H9 (cell line): ENCODE measurements around the gene RBFA. TPM values are rescaled to one million over a fixed set of nuclear protein-coding genes. Genes with fewer than 3 reads are reported as not detected.

Experiments used
- DNase-seq: peaks from one replicate; pipeline ENCODE4 v3.0.0-alpha.2; 2017
- H2AFZ ChIP-seq: one replicate; pipeline ENCODE4 v1.6.1; 2013; ENCODE audit warnings: mild to moderate bottlenecking, low read length, control low read depth, moderate library complexity
- H2AK5ac ChIP-seq: 2 replicates; pipeline ENCODE4 v1.6.1; 2013; ENCODE audit warnings: low read length, control low read depth, mixed read lengths; ENCODE audit not compliant: insufficient read length
- H2BK120ac ChIP-seq: one replicate; pipeline ENCODE4 v1.6.1; 2013; ENCODE audit warnings: low read depth, mild to moderate bottlenecking, low read length, control low read depth, inconsistent platforms; ENCODE audit not compliant: poor library complexity, severe bottlenecking
- H2BK12ac ChIP-seq: 2 replicates; pipeline ENCODE4 v1.6.1; 2013; ENCODE audit warnings: low read length, control low read depth, mixed read lengths, low read depth; ENCODE audit not compliant: insufficient read length
- H2BK15ac ChIP-seq: 2 replicates; pipeline ENCODE4 v1.6.1; 2013; ENCODE audit warnings: low read depth, low read length, control low read depth
- H2BK20ac ChIP-seq: one replicate; pipeline ENCODE4 v1.6.1; 2013; ENCODE audit warnings: low read depth, mild to moderate bottlenecking, low read length, control low read depth, inconsistent platforms; ENCODE audit not compliant: poor library complexity, severe bottlenecking
- H2BK5ac ChIP-seq: 2 replicates; pipeline ENCODE4 v1.6.1; 2013; ENCODE audit warnings: low read length, control low read depth, mixed read lengths; ENCODE audit not compliant: insufficient read length
- H3K14ac ChIP-seq: 2 replicates; pipeline ENCODE4 v1.6.1; 2013; ENCODE audit warnings: low read length, control low read depth; ENCODE audit not compliant: insufficient read depth
- H3K18ac ChIP-seq: 2 replicates; pipeline ENCODE4 v1.6.1; 2013; ENCODE audit warnings: low read depth, mild to moderate bottlenecking, mixed read lengths, low read length, control low read depth; ENCODE audit not compliant: insufficient read length
- H3K23ac ChIP-seq: 2 replicates; pipeline ENCODE4 v1.6.1; 2013; ENCODE audit warnings: low read length, control low read depth, mixed read lengths, low read depth; ENCODE audit not compliant: insufficient read length
- H3K23me2 ChIP-seq: 2 replicates; pipeline ENCODE4 v1.6.1; 2013; ENCODE audit warnings: low read depth, mild to moderate bottlenecking, mixed read lengths, low read length, control low read depth; ENCODE audit not compliant: insufficient read length, poor library complexity, severe bottlenecking
- H3K27ac ChIP-seq: 2 replicates; pipeline ENCODE4 v1.5.1; 2013; ENCODE audit warnings: low read length, control low read depth, mixed read lengths, low read depth; ENCODE audit not compliant: insufficient read length
- H3K27me3 ChIP-seq: 2 replicates; pipeline ENCODE4 v1.6.1; 2013; ENCODE audit warnings: low read length, control low read depth, inconsistent platforms; ENCODE audit not compliant: insufficient read depth
- H3K4ac ChIP-seq: 2 replicates; pipeline ENCODE4 v1.6.1; 2013; ENCODE audit warnings: low read depth, mild to moderate bottlenecking, control low read depth, inconsistent platforms, low read length, moderate library complexity
- H3K4me1 ChIP-seq: 2 replicates; pipeline ENCODE4 v1.6.1; 2013; ENCODE audit warnings: low read length, control low read depth, inconsistent platforms; ENCODE audit not compliant: insufficient read depth
- H3K4me2 ChIP-seq: 2 replicates; pipeline ENCODE4 v1.6.1; 2013; ENCODE audit warnings: low read length, control low read depth, mixed read lengths; ENCODE audit not compliant: insufficient read length, insufficient read depth
- H3K56ac ChIP-seq: 2 replicates; pipeline ENCODE4 v1.6.1; 2013; ENCODE audit warnings: low read depth, mild to moderate bottlenecking, mixed read lengths, low read length, control low read depth; ENCODE audit not compliant: insufficient read length
- H3K79me1 ChIP-seq: 2 replicates; pipeline ENCODE4 v1.6.1; 2013; ENCODE audit warnings: low read depth, mild to moderate bottlenecking, moderate library complexity, low read length, control low read depth, inconsistent platforms; ENCODE audit not compliant: insufficient read depth, poor library complexity, severe bottlenecking
- H3K79me2 ChIP-seq: 2 replicates; pipeline ENCODE4 v1.6.1; 2013; ENCODE audit warnings: low read length, control low read depth, inconsistent platforms; ENCODE audit not compliant: insufficient read depth
- H3K9ac ChIP-seq: 2 replicates; pipeline ENCODE4 v1.6.1; 2013; ENCODE audit warnings: low read length, control low read depth, mixed read lengths; ENCODE audit not compliant: insufficient read length; ENCODE audit errors: extremely low read depth
- H3K9me3 ChIP-seq: one replicate; pipeline ENCODE4 v1.6.1; 2013; ENCODE audit warnings: low read depth, low read length, inconsistent platforms; ENCODE audit not compliant: control insufficient read depth
- H3T11ph ChIP-seq: one replicate; pipeline ENCODE4 v1.6.1; 2013; ENCODE audit warnings: mild to moderate bottlenecking, low read length, control low read depth, inconsistent platforms
- H4K20me1 ChIP-seq: one replicate; pipeline ENCODE4 v1.6.1; 2013; ENCODE audit not compliant: control insufficient read depth, insufficient read length, insufficient read depth
- H4K5ac ChIP-seq: 2 replicates; pipeline ENCODE4 v1.6.1; 2013; ENCODE audit warnings: low read depth, mild to moderate bottlenecking, mixed read lengths, low read length, control low read depth; ENCODE audit not compliant: insufficient read length
- H4K8ac ChIP-seq: replicated peaks from 2 replicates; pipeline ENCODE4 v1.6.1; 2013; ENCODE audit warnings: low read length, control low read depth, mixed read lengths, low read depth; ENCODE audit not compliant: insufficient read length
- H4K91ac ChIP-seq: 2 replicates; pipeline ENCODE4 v1.6.1; 2013; ENCODE audit warnings: low read depth, mild to moderate bottlenecking, moderate library complexity, mixed read lengths, low read length, control low read depth; ENCODE audit not compliant: insufficient read length
- H3K27ac Mint-ChIP-seq, 3 experiments: 2 replicates in 2 of 3; 3 replicates in 1 of 3; pipeline ENCODE4 v1.8.0; 2020 to 2021; ENCODE audit warnings: mixed read lengths in 3 of 3, mild to moderate bottlenecking in 1 of 3, moderate library complexity in 1 of 3
- H3K27me3 Mint-ChIP-seq: 2 replicates; pipeline ENCODE4 v1.8.0; 2021; ENCODE audit warnings: low read depth, mild to moderate bottlenecking, moderate library complexity, mixed read lengths
- H3K36me3 Mint-ChIP-seq, 3 experiments: 2 replicates in 2 of 3; 3 replicates in 1 of 3; pipeline ENCODE4 v1.8.0; 2020 to 2021; ENCODE audit warnings: low read depth in 3 of 3, mixed read lengths in 3 of 3; ENCODE audit not compliant: insufficient read depth in 1 of 3
- H3K4me1 Mint-ChIP-seq, 2 experiments: 2 replicates each; pipeline ENCODE4 v1.8.0; 2020; ENCODE audit warnings: mixed read lengths in 2 of 2
- H3K4me3 Mint-ChIP-seq, 2 experiments: 2 replicates in 1 of 2; 3 replicates in 1 of 2; pipeline ENCODE4 v1.8.0; 2020 to 2021; ENCODE audit warnings: mild to moderate bottlenecking in 2 of 2, mixed read lengths in 2 of 2, moderate library complexity in 1 of 2
- H3K9me3 Mint-ChIP-seq, 2 experiments: 2 replicates in 1 of 2; 3 replicates in 1 of 2; pipeline ENCODE4 v1.8.0; 2020; ENCODE audit warnings: mild to moderate bottlenecking in 2 of 2, mixed read lengths in 2 of 2, moderate library complexity in 1 of 2
- WGBS: extraction: QIAGEN DNeasy Blood & Tissue Kit; methylation state at CpG from one replicate; pipeline ENCODE4 v1.1.7; 2013; ENCODE audit warnings: missing lambda C conversion rate, low lambda C conversion rate, mixed read lengths; ENCODE audit not compliant: insufficient read length; ENCODE audit errors: extremely low coverage; 5-methylcytosine and 5-hydroxymethylcytosine counted together
- total RNA-seq: library from RNA; stranded (reverse); gene quantifications from 2 replicates; pipeline ENCODE4 v1.2.1, GENCODE V29; 2021
- TF ChIP-seq, protein P1 (sequence below): fragments of 200-600 bp; sonication (generic); conservative IDR thresholded peaks from 3 replicates; pipeline ENCODE4 v1.8.0; 2021; ENCODE audit warnings: antibody characterized with exemption, mild to moderate bottlenecking

RBFA gene
- total RNA-seq, 1 experiment from 2014 or later: 42.5 TPM

GRCh38 chr18:80074697-80075096, 40.5 kb downstream of the RBFA start:
- Histone ChIP-seq H3K79me1 (no peaks in the 10 kb centered on the region), H2BK5ac (no peak overlapping the region), H2AK5ac (no peak overlapping the region), H2BK12ac (no peak overlapping the region), H3T11ph (no peak overlapping the region), H3K27ac (no peak overlapping the region), H2BK15ac (no peak overlapping the region), H4K20me1 (no peaks in the 10 kb centered on the region), H3K18ac (no peak overlapping the region), H2AFZ (no peak overlapping the region), H2BK120ac (no peak overlapping the region), H3K14ac (no peak overlapping the region), H2BK20ac (no peak overlapping the region), H3K4me1 (peaks cover 2% of the 10 kb centered on the region; the same call in 1 of the 2 replicates), H3K27me3 (no peaks in the 10 kb centered on the region), H3K56ac (no peak overlapping the region), H3K9me3 (no peaks in the 10 kb centered on the region), H3K4ac (no peak overlapping the region), H3K9ac (no peak overlapping the region), H4K5ac (no peak overlapping the region), H3K23me2 (no peaks in the 10 kb centered on the region), H3K23ac (no peak overlapping the region), H3K4me2 (no peak overlapping the region), H3K79me2 (no peaks in the 10 kb centered on the region), H4K8ac (no peak overlapping the region), H4K91ac (no peak overlapping the region)
- H3K9me3 Mint-ChIP-seq: peaks cover 25 to 28% of the 10 kb centered on the region in 2 experiments
- no peaks in the 10 kb centered on the region; the same call in 1 of the 2 replicates for H3K27me3 Mint-ChIP-seq
- H3K4me3 Mint-ChIP-seq: no peak overlapping the region
- DNase-seq: no peak
- peaks cover 9% of the 10 kb centered on the region in 2 experiments for H3K4me1 Mint-ChIP-seq
- WGBS: no CpG with 5 or more reads among the region's 8 CpGs
- TF ChIP-seq, protein P1, sequence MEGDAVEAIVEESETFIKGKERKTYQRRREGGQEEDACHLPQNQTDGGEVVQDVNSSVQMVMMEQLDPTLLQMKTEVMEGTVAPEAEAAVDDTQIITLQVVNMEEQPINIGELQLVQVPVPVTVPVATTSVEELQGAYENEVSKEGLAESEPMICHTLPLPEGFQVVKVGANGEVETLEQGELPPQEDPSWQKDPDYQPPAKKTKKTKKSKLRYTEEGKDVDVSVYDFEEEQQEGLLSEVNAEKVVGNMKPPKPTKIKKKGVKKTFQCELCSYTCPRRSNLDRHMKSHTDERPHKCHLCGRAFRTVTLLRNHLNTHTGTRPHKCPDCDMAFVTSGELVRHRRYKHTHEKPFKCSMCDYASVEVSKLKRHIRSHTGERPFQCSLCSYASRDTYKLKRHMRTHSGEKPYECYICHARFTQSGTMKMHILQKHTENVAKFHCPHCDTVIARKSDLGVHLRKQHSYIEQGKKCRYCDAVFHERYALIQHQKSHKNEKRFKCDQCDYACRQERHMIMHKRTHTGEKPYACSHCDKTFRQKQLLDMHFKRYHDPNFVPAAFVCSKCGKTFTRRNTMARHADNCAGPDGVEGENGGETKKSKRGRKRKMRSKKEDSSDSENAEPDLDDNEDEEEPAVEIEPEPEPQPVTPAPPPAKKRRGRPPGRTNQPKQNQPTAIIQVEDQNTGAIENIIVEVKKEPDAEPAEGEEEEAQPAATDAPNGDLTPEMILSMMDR: no peak
- H3K36me3 Mint-ChIP-seq: peaks cover 16 to 29% (median 16%) of the 10 kb centered on the region in 3 experiments
- H3K27ac Mint-ChIP-seq: no peak overlapping the region
